ENCODE data around the gene GRK6.

The GRK6 gene

DNA sequence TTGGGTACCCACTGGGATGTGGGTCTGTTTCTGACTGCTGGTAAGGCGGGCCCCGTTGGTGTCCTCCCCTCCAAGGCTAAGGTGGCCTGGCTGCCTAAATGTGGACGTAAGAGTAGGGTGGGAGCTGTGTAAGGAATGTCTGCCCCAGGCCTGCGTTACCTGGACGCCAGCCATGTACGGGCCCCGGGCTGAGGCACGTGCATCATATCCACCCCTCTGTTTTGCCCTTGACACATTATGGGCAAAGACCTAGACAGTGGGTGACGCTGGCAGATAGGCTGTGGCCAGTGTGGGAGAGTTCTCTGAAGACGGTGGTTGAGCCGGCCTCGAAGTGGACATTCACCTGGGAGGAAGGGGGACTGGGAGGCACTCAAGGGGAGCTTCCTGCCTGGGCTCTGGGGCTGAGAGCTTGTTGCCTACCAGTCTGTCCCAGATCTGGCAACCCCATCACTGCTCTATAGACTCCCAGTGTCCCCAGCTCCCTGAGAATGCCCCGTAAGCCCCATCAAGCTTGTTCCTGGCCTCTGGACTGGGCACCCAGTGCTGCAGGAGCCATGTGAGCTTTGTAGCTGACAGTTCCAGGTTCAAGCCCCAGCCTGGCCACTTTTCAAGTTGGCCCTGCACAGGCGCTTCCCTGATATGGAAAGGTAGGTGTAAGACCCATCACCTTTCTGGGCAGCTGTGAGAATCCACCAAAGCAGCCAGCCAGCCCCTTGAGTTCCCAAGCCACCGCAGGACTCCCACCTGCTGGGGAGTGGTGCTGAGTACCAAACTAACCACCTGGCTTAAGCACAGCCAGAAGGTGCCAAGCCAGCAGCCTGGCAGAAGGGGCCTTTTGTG lies 16.9 kb downstream of the GRK6 start:
- Histone ChIP-seq H3K4me1 (ENCODE audit: insufficient read depth, low read length) (peaks cover 35% of the 10 kb centered on the region), H3K27me3 (ENCODE audit: insufficient read depth, low read length) (no peaks in the 10 kb centered on the region), H3K36me3 (ENCODE audit: insufficient read depth, low read length) (peaks cover 10% of the 10 kb centered on the region), H2AFZ (ENCODE audit: low read depth, low read length) (no peak overlapping the region), H3K4me3 (ENCODE audit: low read length) (no peak overlapping the region), H3K9me3 (ENCODE audit: low read length) (no peaks in the 10 kb centered on the region)

GRCh38 chr5:177444106-177445051 lies 17.9 kb downstream of the GRK6 start:
- no peaks in the 10 kb centered on the region for H3K27me3 ChIP-seq (ENCODE audit: insufficient read depth, low read length)
- peaks cover 45% of the 10 kb centered on the region for H3K4me1 ChIP-seq (ENCODE audit: insufficient read depth, low read length)

GRCh38 chr5:177445052-177445916 lies 18.8 kb downstream of the GRK6 start:
- H3K27me3 ChIP-seq (ENCODE audit: insufficient read depth, low read length) = no peaks in the 10 kb centered on the region
- no peak overlapping the region for H2AFZ ChIP-seq (ENCODE audit: low read depth, low read length)
- H3K9me3 ChIP-seq (ENCODE audit: low read length) = no peaks in the 10 kb centered on the region
- peak overlapping the region; percentile 50 for H3K4me3 ChIP-seq (ENCODE audit: low read length)
- H3K4me1 ChIP-seq (ENCODE audit: insufficient read depth, low read length) = peaks cover 54% of the 10 kb centered on the region
- peaks cover 5% of the 10 kb centered on the region for H3K36me3 ChIP-seq (ENCODE audit: insufficient read depth, low read length)

More at GRCh38 chr5:177444106-177445051, 17.9 kb downstream of the GRK6 start:
- H3K4me3 ChIP-seq (ENCODE audit: low read length) = no peak overlapping the region
- H3K36me3 ChIP-seq (ENCODE audit: insufficient read depth, low read length) = peaks cover 5% of the 10 kb centered on the region
- H3K9me3 ChIP-seq (ENCODE audit: low read length) = no peaks in the 10 kb centered on the region
- H2AFZ ChIP-seq (ENCODE audit: low read depth, low read length) = no peak overlapping the region

DNA sequence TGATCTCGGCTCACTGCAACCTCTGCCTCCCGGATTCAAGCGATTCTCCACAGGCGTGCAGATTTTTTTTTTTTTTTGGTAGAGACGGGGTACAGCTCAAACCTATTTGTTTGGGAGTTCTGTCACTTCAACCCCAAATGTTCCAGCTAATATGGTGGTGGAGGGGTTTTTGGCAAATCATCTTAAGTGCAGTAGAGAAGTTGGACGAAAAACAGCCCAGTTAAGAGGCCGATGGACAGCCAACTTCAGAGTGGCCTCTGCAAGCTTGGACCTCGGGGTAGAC lies 19.4 kb downstream of the GRK6 start:
- Histone ChIP-seq H3K36me3 (ENCODE audit: insufficient read depth, low read length) (peaks cover 5% of the 10 kb centered on the region), H3K4me3 (ENCODE audit: low read length) (peak overlapping the region; percentile 50), H3K4me1 (ENCODE audit: insufficient read depth, low read length) (peaks cover 59% of the 10 kb centered on the region), H3K9me3 (ENCODE audit: low read length) (no peaks in the 10 kb centered on the region), H2AFZ (ENCODE audit: low read depth, low read length) (no peak overlapping the region), H3K27me3 (ENCODE audit: insufficient read depth, low read length) (no peaks in the 10 kb centered on the region)

GRCh38 chr5:177446200-177447065 lies 20.0 kb downstream of the GRK6 start, which contains the start of gene PRR7:
Gene PRR7, plus strand, starts transcription at chr5:177446814. Its CDS starts 8,254 bp downstream, at chr5:177455068.
- Histone ChIP-seq H3K9me3 (ENCODE audit: low read length) (no peaks in the 10 kb centered on the region), H3K4me1 (ENCODE audit: insufficient read depth, low read length) (peaks cover 59% of the 10 kb centered on the region), H2AFZ (ENCODE audit: low read depth, low read length) (no peak within 1 kb of the TSS), H3K4me3 (ENCODE audit: low read length) (peak within 1 kb of the TSS; percentile 50), H3K27me3 (ENCODE audit: insufficient read depth, low read length) (no peaks in the 10 kb centered on the region), H3K36me3 (ENCODE audit: insufficient read depth, low read length) (peaks cover 5% of the 10 kb centered on the region)

DNA sequence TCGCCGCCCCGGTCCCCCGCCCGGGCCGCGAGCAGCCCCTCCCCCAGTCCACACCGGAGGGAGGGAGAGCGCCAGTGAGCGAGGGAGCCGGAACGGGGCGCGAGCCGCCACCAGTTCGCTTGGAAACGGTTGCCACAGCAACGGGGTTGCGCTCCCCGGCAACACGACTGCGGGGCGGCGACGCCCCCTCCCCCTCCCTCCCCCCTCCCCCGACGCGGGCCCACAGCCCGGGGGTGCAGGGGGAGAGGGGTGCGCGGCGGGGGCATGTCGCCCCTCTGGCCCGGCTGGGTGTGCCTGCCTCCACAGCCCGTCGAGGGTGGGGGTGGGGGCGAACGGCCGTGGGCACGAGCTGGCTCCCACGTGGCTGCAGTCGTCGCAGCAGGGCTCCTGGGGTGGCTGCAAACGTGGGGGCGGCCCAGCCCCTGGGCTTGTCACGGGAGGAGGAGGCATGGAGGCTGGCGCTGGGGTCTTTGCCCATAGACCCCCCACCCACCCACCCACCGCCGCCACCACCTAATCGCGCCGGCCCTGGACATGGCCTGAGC lies 20.7 kb downstream of the GRK6 start:
- peaks cover 59% of the 10 kb centered on the region for H3K4me1 ChIP-seq (ENCODE audit: insufficient read depth, low read length)

DNA sequence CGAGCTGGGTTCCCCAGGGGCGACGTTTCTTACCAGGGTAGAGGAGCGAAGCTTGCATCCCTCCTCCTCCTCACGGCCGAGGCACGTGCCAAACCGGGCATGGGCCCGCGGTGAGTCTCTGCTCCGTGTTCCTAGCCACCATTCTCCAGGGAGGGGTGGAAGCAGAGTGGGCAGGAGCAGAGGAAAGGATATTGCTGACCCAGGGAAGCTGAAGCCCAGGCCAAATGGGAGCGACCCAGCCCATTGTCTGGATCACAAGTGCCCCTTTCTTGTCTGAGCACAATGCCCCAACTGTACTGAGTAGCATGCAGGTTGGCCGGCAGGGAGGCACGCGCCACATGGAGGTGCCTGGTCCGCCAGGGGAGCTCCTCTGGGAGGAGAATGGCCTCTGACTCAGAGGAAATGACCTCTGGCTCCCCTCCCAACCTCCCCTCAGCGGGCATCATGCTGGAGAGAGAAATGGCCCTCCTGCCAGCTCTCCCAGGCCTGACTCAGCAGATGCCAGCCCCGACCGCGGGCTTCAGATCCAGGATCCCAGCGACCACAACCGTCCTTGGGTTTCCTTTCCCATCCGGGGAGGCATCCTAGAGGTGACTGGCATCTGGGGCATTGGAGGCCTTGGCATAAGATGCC lies 21.3 kb downstream of the GRK6 start:
- no peaks in the 10 kb centered on the region for H3K27me3 ChIP-seq (ENCODE audit: insufficient read depth, low read length)
- H3K36me3 ChIP-seq (ENCODE audit: insufficient read depth, low read length) = peaks cover 3% of the 10 kb centered on the region
- peak overlapping the region; percentile 4 for H3K4me3 ChIP-seq (ENCODE audit: low read length)
- H3K4me1 ChIP-seq (ENCODE audit: insufficient read depth, low read length) = peaks cover 61% of the 10 kb centered on the region
- H2AFZ ChIP-seq (ENCODE audit: low read depth, low read length) = no peak overlapping the region
- H3K9me3 ChIP-seq (ENCODE audit: low read length) = no peaks in the 10 kb centered on the region

More for the DNA sequence above, 20.7 kb downstream of the GRK6 start:
- Histone ChIP-seq H3K27me3 (ENCODE audit: insufficient read depth, low read length) (no peaks in the 10 kb centered on the region), H2AFZ (ENCODE audit: low read depth, low read length) (no peak overlapping the region), H3K9me3 (ENCODE audit: low read length) (no peaks in the 10 kb centered on the region), H3K36me3 (ENCODE audit: insufficient read depth, low read length) (peaks cover 3% of the 10 kb centered on the region), H3K4me3 (ENCODE audit: low read length) (peak overlapping the region; percentile 50)

GRCh38 chr5:177448244-177448950 lies 21.9 kb downstream of the GRK6 start:
- Histone ChIP-seq H3K4me3 (ENCODE audit: low read length) (no peak overlapping the region), H2AFZ (ENCODE audit: low read depth, low read length) (no peak overlapping the region), H3K4me1 (ENCODE audit: insufficient read depth, low read length) (peaks cover 62% of the 10 kb centered on the region), H3K27me3 (ENCODE audit: insufficient read depth, low read length) (no peaks in the 10 kb centered on the region), H3K9me3 (ENCODE audit: low read length) (no peaks in the 10 kb centered on the region), H3K36me3 (ENCODE audit: insufficient read depth, low read length) (peaks cover 9% of the 10 kb centered on the region)

DNA sequence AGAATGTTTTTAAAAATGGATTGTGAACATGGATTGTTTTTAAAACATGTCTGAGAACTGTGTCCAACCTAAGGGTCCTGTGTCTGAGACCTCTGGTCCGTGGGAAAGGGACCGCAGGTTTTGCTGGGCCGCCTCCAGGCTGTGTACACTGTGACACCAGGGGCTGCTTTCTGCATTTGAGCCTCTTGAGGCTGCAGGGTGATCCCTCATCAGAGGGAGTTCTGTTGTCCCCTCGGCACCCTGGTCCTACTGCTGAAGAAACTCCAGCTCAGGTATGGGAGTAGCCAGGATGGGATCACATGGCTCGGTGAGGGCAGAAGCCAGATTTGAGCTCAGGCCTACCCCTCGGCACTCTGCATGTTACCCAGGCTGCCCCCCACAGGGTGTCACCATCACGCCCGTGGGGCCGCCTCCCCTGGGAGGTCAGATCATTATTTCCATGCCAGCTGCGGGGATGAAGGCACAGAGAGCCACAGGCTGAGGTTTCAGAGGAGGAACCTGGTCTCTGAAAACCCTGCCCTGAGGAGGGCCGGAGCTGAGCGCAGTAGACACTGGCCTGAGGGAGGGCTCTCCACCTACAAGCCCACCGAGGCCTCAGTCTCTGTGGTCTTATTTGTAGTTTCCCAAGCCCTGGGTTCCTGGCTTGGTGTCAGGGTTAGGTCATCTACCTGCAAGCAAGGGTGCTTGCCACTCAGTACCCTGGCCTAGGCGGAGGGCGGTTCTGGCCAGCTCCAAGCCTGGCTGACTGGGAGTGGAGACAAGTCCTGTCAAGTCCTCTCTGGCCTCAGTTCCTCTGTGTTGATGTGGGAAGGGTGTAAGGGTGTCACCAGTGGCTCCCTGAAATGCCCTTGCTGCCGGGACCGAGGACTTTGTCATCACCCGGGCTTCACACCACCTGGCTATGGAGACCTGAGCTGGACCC lies 22.9 kb downstream of the GRK6 start:
- Histone ChIP-seq H2AFZ (ENCODE audit: low read depth, low read length) (no peak overlapping the region), H3K36me3 (ENCODE audit: insufficient read depth, low read length) (peaks cover 15% of the 10 kb centered on the region), H3K4me3 (ENCODE audit: low read length) (no peak overlapping the region), H3K4me1 (ENCODE audit: insufficient read depth, low read length) (peaks cover 57% of the 10 kb centered on the region), H3K9me3 (ENCODE audit: low read length) (no peaks in the 10 kb centered on the region), H3K27me3 (ENCODE audit: insufficient read depth, low read length) (no peaks in the 10 kb centered on the region)

GRCh38 chr5:177450667-177451424 lies 24.4 kb downstream of the GRK6 start:
- H3K36me3 ChIP-seq (ENCODE audit: insufficient read depth, low read length) = peaks cover 19% of the 10 kb centered on the region
- no peaks in the 10 kb centered on the region for H3K27me3 ChIP-seq (ENCODE audit: insufficient read depth, low read length)
- peaks cover 43% of the 10 kb centered on the region for H3K4me1 ChIP-seq (ENCODE audit: insufficient read depth, low read length)
- H2AFZ ChIP-seq (ENCODE audit: low read depth, low read length) = no peak overlapping the region
- no peak overlapping the region for H3K4me3 ChIP-seq (ENCODE audit: low read length)
- no peaks in the 10 kb centered on the region for H3K9me3 ChIP-seq (ENCODE audit: low read length)
